ENCODE measurements around the gene ADSS1.

Gene ADSS1

DNA sequence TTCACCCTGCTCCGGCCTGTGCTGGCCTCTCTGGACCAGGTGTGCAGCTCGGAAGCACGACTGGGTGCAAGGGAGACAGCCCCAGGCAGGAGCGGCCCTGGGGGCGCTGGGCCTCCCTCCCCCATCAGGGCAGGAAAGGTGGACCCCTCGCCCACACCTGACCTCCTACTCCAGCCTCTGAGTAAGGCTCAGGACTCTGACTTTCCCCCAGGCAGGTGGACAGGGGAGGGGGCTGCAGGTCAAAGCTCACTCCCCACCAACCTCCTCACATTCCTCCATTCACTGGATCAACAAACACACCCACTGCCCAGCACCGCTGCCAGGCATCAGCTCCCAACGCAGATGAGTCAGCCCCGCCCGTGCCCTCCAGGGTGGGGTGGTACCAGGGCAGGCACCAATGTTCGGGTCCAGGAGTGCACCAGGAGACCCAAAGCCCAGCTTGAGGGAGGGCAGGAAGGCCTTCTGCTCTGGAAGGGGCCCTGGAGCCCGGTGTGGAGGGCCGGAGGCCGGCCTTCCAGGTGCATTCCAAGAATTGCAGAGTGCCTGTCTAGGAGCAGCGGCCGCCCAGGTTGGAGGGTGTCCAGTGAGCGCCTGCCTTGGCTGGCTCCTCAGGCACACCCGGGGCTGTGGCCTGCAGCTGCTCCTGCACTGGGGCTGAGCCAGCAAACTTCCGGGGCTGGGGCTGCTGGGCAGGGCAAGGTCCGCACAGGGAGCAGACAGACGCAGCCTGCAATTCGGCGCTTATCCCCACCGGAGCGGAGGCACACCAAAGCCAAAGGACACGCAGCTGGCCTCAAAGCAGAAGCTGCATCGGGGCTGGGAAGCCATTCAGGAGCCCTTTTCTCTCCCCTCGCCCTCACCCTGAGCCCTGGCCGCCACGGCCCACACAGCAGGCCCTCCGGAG, 36.2 kb upstream of the ADSS1 start:
- DNase-seq = no peak

GRCh38 chr14:104688505-104689108, 35.4 kb upstream of the ADSS1 start:
- DNase-seq = no peak

DNA sequence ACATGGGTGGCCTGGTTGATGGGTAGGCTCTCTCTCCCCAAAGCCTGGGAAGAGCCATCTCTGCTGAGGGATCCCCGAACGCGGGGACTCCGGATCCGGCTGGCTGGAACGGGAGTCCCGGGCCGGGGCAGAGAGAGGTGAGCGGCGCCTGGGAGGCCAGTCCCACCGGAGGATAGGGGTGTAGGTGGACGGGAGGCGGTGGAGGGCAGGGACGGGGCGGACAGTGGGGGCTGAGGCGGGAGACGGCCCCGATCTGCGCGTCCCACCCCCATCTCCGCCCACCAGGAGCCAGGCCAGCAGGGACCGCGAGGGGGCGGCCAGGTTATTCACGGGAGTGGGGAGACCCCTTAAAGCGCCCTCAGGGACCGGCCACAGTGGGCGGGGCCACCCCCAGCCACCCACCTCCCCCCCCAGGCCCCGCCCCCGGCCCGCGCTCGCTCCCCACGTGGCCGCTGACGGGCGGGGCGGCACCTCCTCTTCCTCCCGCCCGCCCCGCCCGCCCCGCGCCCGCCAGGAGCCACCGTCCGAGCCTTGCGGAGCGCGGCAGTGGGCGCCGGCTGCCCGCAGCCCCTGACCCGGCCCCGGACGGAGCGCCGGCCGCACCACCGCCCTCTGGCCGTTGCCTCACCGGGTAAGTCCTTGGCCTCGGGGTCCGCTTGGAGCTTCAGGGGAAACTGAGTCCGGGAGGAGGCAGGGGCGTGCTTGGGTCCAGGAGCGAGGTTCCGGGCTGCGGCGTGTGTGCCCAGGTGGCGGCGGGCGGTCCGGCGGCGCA, 34.7 kb upstream of the ADSS1 start, which contains the start of gene INF2:
Gene INF2, plus strand, starts transcription at position 510 of the 772 bp plus-strand sequence. CDS start 11,748 bp downstream, outside the sequence.
- no peak for DNase-seq

DNA sequence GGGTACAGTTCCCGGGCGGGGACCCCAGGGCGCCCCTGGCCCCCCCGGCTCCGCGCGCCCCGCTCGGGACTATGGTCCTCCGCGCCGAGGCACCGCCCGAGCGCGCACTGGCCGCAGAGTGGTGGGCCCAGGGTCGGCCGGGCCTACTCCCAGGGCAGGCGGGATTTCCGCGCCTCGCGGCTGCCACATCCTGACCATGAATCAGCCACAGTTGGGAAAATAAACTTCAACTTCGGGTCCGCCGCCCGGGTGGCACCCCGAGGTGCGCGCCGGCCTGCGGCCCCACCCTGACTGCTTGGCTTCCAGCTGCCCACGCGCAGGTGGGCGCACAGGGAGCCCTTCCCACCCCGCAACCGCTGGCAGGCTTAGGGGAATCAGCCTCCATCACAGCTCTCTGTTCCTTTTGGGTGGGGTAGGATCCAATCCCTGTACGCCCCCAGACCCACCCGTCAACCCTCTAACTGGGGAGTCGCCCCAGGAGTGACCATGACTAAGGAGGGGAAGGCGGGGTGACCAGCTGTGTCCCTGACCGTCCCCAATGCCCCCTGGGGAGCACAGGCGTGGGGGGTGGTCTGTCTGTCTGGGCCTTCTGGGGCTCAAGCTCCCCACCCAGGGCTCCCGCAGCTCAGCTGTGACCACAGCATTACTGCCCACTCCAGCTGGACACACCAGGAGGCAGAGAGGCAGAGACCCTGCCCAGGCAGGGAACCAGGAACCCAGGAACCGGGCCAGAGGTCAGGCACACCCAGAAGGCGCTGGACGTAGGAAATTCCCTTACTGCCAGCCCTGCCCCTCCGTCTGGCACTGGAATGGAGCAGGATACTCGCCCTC, 33.9 kb upstream of the ADSS1 start:
- DNase-seq = no peak

GRCh38 chr14:104690861-104691455, 33.1 kb upstream of the ADSS1 start:
- no peak for DNase-seq

- DNase-seq = no peak
Measured at GRCh38 chr14:104691546-104692260, 32.3 kb upstream of the ADSS1 start.

DNA sequence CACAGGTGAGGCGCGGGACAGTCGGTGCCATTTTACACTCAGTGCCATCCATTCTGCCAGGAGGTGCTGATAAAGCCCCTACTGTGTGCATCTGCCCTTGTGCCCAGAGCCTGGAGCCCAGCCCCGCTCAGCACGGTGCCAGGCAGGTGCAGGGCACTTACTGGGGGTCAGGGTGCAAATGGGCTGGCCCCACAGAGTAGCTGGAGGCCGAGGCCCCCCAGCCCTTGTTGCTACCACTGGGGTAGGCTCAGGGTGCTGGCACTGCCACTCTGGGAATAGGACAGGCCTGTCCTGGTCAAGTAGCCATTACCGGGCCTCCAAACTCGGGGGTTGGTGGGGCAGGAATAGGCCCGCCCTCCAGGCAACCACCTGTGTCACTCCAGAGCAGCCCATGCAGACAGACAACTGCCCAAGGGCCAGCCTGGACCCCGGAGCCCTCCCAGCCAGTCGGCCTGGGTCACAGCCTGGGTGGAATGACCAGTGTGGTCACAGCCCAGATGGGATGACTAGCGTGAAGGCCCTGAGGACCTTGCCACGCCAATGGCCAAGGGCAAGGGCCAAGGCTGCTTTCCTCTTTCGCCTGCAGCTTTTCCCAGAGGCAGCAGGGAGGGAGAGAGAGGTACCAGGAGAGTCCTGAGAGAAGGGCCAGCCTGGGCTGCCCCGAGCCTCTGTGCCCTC, 31.6 kb upstream of the ADSS1 start:
- DNase-seq = no peak

DNA sequence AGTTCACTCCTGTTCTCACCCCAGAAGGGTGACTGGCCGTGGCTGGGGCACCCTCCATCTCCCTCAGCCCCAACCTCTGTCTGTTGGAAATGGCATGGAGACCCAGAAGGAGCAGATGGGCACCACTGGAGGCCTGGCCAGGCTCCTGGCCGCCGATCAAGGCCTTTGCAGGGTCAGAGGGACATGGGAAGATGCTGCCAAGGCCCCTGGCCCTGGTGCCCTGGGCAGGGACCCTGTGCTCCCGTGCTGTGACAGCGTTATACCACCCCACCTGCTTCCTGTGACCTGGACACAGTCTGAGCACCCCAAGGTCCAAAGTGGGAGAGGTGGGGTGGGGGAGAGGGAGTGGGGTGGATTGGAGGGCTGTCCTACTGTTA, 31.1 kb upstream of the ADSS1 start:
- DNase-seq = no peak

GRCh38 chr14:104693482-104694431, 30.3 kb upstream of the ADSS1 start:
- no peak for DNase-seq

DNA sequence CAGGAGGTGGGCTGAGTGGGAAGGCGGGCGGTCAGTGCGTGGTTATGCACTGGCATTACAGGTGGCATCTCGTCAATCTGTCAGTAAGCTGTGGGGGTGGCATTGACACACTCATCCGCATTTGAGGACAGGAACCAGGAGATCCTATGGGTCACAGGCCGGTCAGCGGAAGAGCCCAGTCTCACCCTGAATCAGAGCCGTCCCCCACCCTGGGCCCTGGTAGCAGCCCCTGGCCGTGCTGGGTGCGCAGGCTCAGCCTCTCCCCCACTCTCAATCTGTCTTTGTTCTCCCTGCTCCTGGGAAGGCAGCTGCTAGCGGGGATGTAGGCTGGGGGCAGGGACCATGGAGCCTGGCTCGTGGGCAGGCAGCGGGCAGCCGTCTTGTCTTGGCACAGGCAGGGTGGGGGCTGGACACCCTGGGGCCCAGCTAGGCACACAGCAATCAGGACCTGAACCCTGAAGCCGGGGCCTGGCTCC, 29.5 kb upstream of the ADSS1 start:
- no peak for DNase-seq

DNA sequence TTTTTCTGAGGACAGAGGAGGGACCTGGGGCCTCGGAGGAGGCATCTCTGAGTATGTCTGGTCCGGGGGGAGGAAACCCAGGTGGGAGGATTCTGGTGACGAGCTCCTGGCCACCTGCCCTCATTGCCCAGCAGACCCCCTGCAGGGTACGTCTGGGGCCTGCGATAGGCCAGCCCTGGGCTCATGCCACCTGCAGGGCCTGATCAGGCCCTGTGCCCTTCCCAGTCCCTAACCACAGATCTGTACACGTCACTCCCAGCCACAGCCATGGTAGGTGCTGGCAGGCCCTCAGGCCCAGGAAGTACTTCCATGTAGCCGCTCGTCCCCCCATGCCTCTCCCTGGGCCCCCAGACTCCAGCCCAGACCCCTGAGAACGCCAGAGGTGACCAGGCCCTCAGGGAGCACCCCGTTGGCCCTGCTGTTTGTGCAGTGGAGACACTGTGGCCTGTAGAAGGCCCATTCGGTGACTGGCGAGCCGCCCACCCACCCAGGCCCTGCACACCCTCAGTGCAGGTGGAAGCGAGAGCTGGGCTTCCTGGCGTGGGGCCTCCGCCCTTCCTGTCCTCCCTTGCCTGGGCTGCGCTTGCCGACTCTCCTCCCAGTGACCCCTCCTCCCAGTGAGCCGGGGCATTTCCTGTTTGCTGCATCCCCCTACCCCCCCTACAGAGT, 28.9 kb upstream of the ADSS1 start:
- DNase-seq = no peak

DNA sequence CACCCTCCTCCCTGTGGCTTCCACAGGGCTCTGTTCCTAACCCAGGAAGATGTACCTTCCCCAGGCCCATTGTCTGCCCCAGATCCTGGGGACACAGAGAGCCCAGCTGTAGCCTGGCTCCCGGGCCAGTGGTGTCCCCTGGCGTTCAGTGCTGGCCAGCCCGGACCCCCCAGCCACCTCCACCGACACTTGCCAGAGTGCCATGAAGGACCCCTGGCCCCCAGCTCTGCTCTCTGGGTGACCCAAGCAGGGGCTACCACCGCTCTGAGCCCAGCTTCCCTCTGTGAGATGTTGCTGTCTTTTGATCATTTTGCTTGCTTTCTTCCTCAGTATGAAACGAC, 28.4 kb upstream of the ADSS1 start:
- no peak for DNase-seq

- no peak for DNase-seq
Measured at GRCh38 chr14:104696671-104697316, 27.2 kb upstream of the ADSS1 start.

DNA sequence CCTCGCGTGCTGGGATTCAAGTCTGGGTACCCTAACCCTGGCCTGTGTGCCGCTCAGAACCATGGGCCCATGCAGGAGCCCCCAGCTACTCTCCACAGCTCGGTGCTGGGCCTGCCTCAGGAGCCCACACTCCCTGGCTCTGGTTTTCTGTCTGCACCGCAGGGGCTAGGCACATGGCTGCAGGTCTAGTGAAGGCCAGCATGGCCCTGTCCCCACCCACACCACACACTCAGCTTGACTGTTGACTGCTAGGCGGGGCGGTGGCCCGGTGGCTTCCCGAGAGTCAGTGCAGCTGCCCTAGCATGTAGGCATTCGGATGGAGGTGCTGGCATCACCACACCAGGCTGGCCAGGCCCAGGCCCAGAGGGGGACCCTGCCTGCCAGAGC, 26.7 kb upstream of the ADSS1 start:
- no peak for DNase-seq

GRCh38 chr14:104697892-104698583, 26.0 kb upstream of the ADSS1 start:
- no peak for DNase-seq

DNA sequence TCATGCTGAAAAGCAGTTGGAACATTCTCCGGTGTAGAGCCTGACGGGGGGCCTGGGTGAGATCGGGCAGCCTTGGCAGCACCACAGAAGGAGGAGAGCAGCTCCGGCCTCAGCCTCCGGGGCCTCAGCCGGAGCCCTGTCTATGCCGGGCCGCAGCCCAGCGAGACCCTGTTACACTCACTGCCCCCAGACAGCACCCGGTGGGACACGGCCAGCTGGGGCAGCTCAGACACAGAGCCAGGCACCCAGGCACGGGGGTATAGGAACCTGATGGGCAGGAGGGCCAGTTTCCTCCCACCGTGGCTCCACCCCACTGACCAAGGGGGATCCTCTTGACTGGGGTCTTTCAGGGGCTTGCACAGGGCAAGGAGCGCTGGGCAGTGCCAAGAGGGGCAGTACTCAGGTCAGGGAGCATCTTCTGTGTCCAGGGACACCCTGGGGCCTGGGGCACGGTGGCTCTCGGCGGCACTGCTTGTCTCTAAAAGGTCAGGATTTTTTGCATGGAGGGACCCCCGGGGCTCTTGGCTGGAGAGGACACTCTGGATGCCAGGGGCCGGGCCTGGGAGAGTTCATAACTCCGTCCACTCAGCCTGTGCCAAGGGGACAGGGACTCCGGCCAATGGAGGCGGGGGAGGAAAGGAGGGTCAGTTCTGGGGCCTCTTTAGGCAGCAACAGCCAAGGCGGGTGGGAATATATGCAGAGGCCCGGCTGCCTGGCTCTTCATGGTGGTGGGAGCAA, 25.2 kb upstream of the ADSS1 start:
- DNase-seq = no peak

GRCh38 chr14:104699426-104699748, 24.6 kb upstream of the ADSS1 start:
- DNase-seq = no peak
